K562 (cell line): ENCODE results near the gene BEST4. TPM values are rescaled to one million over a fixed set of nuclear protein-coding genes. Genes with fewer than 3 reads are reported as not detected.
A peak's percentile ranks its signal among the peaks of the same experiment; 100 is the strongest.

Experiments
- CBX1 ChIP-seq: sonication (generic); IDR thresholded peaks from 2 replicates; pipeline ENCODE4 v1.6.1; 2016; ENCODE audit warnings: antibody characterized with exemption, low read depth, mild to moderate bottlenecking
- ETV5 ChIP-seq: sonication (generic); formaldehyde crosslinking; IDR thresholded peaks from 2 replicates; pipeline ENCODE4 v1.4.0; 2020; ENCODE audit warnings: low read depth, mild to moderate bottlenecking, missing genetic modification reagents
- RAD21 ChIP-seq, 2 experiments: fragments of 250-450 bp in 1 of 2; fragments of 450-650 bp in 1 of 2; sonication (Bioruptor Pico) in 1 of 2; formaldehyde crosslinking in 1 of 2; IDR thresholded peaks in 1 of 2; conservative IDR thresholded peaks in 1 of 2; 2 replicates each; pipeline versions ENCODE4 v1.4.0 to v1.8.0; 2020 to 2022; ENCODE audit warnings: mild to moderate bottlenecking in 2 of 2, moderate library complexity in 1 of 2
- SIX5 ChIP-seq, 2 experiments: IDR thresholded peaks; 2 replicates each; pipeline ENCODE4 v1.6.1; 2011; ENCODE audit warnings: low read length in 2 of 2, borderline replicate concordance in 1 of 2, low read depth in 1 of 2, mild to moderate bottlenecking in 1 of 2, moderate library complexity in 1 of 2; ENCODE audit not compliant: insufficient read depth in 1 of 2
- TRIM28 ChIP-seq: fragments of 450-650 bp; IDR thresholded peaks from 2 replicates; pipeline ENCODE4 v1.6.1; 2017
- polyA plus RNA-seq, 8 experiments: library from polyadenylated mRNA; depleted of rRNA in 4 of 8; stranded (reverse) in 5 of 8; unstranded in 3 of 8; fragments of >200 nt; fragmentation: Nextera tagmentation in 2 of 8; fragmentation: Illumina TruSeq in 1 of 8; extraction: Ambion mirVana in 2 of 8; extraction: Trizol in 1 of 8; gene quantifications; 2 replicates each; pipeline versions ENCODE4 v1.2.1 to v1.2.3, GENCODE V29; 2011 to 2014; ENCODE audit warnings: inconsistent platforms in 1 of 8, missing spikeins in 1 of 8
- total RNA-seq, 7 experiments: library from RNA; depleted of rRNA in 6 of 7; stranded (reverse); fragments of >200 nt in 6 of 7; fragmentation: Illumina TruSeq in 2 of 7; extraction: Trizol in 2 of 7; gene quantifications; 2 replicates each; pipeline versions ENCODE4 v1.2.1 to v1.2.3, GENCODE V29; 2011 to 2021; ENCODE audit warnings: low replicate concordance in 1 of 7
- TF ChIP-seq, protein P1 (sequence below): IDR thresholded peaks from 2 replicates; pipeline ENCODE4 v1.6.1; 2011; ENCODE audit warnings: borderline replicate concordance, low read depth, mild to moderate bottlenecking, moderate library complexity, low read length; ENCODE audit not compliant: insufficient read depth, poor library complexity, severe bottlenecking
- TF ChIP-seq, protein P2 (sequence below), 2 experiments: fragments of 450-650 bp in 1 of 2; sonication (generic) in 1 of 2; formaldehyde crosslinking in 1 of 2; IDR thresholded peaks in 1 of 2; conservative IDR thresholded peaks in 1 of 2; 2 replicates each; pipeline versions ENCODE4 v1.6.1 to v1.8.1; 2016 to 2023; ENCODE audit warnings: mild to moderate bottlenecking in 2 of 2, moderate library complexity in 2 of 2, inconsistent platforms in 1 of 2, missing genetic modification reagents in 1 of 2
- TF ChIP-seq, protein P3 (sequence below): fragments of 200-600 bp; sonication (generic); IDR thresholded peaks from one replicate; pipeline ENCODE4 v1.6.1; 2012; ENCODE audit warnings: mild to moderate bottlenecking, low read depth, low read length, inconsistent platforms
- TF ChIP-seq, protein P4 (sequence below): sonication (generic); formaldehyde crosslinking; IDR thresholded peaks from 2 replicates; pipeline ENCODE4 v1.8.0; 2022; ENCODE audit warnings: mild to moderate bottlenecking, missing genetic modification reagents

BEST4 gene
- total and polyA plus RNA-seq, 9 of the 15 experiments (the other 6 are each of a cell fraction or from before 2014, with no cell fraction given): 0.07 to 0.11 TPM; not detected in 7

DNA sequence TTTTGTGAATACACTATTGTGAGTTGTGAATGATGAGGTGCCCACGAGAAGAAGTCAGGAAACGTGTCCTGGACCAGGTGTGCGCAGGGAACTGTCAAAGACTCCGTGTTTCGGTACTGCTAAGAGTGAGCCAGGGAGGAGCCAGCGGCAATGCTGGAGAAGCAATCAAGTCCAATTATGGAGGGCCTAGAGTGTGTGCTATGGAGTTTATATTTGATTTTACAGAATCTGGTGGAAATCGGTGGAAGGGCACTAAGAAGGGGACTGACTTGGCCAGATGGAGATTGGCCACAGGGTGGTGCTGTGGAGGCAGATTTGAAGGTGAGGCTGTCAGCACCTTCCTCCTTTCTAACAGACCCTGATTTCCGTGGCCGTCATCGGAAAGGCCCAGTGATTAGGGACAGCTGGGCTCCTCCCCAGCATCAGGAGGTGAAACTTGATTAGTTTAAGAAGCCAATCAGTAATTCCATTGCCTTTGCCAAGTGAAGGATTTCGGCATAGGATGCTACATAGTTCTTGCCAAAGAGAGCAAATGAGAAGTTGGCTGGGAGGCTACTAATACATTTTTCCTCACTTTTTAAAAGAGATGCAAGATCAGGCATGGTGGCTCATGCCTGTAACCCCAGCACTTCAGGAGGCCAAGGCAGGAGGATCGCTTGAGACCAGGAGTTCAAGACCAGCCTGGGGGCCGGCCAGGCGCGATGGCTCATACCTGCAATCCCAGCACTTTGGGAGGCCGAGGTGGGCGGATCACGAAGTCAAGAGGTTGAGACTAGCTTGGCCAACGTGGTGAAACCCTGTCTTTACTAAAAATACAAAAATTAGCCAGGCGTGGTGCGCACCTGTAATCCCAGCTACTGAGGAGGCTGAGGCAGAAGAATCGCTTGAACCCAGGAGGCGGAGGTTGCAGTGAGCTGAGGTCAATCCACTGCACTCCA, 48.0 kb upstream of the BEST4 start (continued):
- TF ChIP-seq, protein P1, sequence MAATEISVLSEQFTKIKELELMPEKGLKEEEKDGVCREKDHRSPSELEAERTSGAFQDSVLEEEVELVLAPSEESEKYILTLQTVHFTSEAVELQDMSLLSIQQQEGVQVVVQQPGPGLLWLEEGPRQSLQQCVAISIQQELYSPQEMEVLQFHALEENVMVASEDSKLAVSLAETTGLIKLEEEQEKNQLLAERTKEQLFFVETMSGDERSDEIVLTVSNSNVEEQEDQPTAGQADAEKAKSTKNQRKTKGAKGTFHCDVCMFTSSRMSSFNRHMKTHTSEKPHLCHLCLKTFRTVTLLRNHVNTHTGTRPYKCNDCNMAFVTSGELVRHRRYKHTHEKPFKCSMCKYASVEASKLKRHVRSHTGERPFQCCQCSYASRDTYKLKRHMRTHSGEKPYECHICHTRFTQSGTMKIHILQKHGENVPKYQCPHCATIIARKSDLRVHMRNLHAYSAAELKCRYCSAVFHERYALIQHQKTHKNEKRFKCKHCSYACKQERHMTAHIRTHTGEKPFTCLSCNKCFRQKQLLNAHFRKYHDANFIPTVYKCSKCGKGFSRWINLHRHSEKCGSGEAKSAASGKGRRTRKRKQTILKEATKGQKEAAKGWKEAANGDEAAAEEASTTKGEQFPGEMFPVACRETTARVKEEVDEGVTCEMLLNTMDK: no peak
- TF ChIP-seq SIX5 (IDR thresholded peaks at IDR 0.05; ENCODE audit: borderline replicate concordance in 1 of 2, insufficient read depth in 1 of 2, low read depth in 1 of 2, low read length in 2 of 2): no peak
- TF ChIP-seq, protein P2, sequence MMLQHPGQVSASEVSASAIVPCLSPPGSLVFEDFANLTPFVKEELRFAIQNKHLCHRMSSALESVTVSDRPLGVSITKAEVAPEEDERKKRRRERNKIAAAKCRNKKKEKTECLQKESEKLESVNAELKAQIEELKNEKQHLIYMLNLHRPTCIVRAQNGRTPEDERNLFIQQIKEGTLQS (IDR thresholded peaks at IDR 0.05): no peak
- TF ChIP-seq, protein P2 (CRISPR knock-in tag; conservative IDR thresholded peaks at IDR 0.05): no peak
- peak; percentile 82 to 93 for TF ChIP-seq RAD21 (CRISPR knock-in tag; conservative IDR thresholded peaks at IDR 0.05 in 1 of 2, IDR thresholded peaks at IDR 0.05 in 1 of 2)
- TF ChIP-seq, protein P3, sequence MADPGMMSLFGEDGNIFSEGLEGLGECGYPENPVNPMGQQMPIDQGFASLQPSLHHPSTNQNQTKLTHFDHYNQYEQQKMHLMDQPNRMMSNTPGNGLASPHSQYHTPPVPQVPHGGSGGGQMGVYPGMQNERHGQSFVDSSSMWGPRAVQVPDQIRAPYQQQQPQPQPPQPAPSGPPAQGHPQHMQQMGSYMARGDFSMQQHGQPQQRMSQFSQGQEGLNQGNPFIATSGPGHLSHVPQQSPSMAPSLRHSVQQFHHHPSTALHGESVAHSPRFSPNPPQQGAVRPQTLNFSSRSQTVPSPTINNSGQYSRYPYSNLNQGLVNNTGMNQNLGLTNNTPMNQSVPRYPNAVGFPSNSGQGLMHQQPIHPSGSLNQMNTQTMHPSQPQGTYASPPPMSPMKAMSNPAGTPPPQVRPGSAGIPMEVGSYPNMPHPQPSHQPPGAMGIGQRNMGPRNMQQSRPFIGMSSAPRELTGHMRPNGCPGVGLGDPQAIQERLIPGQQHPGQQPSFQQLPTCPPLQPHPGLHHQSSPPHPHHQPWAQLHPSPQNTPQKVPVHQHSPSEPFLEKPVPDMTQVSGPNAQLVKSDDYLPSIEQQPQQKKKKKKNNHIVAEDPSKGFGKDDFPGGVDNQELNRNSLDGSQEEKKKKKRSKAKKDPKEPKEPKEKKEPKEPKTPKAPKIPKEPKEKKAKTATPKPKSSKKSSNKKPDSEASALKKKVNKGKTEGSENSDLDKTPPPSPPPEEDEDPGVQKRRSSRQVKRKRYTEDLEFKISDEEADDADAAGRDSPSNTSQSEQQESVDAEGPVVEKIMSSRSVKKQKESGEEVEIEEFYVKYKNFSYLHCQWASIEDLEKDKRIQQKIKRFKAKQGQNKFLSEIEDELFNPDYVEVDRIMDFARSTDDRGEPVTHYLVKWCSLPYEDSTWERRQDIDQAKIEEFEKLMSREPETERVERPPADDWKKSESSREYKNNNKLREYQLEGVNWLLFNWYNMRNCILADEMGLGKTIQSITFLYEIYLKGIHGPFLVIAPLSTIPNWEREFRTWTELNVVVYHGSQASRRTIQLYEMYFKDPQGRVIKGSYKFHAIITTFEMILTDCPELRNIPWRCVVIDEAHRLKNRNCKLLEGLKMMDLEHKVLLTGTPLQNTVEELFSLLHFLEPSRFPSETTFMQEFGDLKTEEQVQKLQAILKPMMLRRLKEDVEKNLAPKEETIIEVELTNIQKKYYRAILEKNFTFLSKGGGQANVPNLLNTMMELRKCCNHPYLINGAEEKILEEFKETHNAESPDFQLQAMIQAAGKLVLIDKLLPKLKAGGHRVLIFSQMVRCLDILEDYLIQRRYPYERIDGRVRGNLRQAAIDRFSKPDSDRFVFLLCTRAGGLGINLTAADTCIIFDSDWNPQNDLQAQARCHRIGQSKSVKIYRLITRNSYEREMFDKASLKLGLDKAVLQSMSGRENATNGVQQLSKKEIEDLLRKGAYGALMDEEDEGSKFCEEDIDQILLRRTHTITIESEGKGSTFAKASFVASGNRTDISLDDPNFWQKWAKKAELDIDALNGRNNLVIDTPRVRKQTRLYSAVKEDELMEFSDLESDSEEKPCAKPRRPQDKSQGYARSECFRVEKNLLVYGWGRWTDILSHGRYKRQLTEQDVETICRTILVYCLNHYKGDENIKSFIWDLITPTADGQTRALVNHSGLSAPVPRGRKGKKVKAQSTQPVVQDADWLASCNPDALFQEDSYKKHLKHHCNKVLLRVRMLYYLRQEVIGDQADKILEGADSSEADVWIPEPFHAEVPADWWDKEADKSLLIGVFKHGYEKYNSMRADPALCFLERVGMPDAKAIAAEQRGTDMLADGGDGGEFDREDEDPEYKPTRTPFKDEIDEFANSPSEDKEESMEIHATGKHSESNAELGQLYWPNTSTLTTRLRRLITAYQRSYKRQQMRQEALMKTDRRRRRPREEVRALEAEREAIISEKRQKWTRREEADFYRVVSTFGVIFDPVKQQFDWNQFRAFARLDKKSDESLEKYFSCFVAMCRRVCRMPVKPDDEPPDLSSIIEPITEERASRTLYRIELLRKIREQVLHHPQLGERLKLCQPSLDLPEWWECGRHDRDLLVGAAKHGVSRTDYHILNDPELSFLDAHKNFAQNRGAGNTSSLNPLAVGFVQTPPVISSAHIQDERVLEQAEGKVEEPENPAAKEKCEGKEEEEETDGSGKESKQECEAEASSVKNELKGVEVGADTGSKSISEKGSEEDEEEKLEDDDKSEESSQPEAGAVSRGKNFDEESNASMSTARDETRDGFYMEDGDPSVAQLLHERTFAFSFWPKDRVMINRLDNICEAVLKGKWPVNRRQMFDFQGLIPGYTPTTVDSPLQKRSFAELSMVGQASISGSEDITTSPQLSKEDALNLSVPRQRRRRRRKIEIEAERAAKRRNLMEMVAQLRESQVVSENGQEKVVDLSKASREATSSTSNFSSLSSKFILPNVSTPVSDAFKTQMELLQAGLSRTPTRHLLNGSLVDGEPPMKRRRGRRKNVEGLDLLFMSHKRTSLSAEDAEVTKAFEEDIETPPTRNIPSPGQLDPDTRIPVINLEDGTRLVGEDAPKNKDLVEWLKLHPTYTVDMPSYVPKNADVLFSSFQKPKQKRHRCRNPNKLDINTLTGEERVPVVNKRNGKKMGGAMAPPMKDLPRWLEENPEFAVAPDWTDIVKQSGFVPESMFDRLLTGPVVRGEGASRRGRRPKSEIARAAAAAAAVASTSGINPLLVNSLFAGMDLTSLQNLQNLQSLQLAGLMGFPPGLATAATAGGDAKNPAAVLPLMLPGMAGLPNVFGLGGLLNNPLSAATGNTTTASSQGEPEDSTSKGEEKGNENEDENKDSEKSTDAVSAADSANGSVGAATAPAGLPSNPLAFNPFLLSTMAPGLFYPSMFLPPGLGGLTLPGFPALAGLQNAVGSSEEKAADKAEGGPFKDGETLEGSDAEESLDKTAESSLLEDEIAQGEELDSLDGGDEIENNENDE: no peak
- peak; percentile 42 for TF ChIP-seq ETV5 (CRISPR knock-in tag)
- no peak for TF ChIP-seq CBX1
- TF ChIP-seq TRIM28: no peak
- TF ChIP-seq, protein P4, sequence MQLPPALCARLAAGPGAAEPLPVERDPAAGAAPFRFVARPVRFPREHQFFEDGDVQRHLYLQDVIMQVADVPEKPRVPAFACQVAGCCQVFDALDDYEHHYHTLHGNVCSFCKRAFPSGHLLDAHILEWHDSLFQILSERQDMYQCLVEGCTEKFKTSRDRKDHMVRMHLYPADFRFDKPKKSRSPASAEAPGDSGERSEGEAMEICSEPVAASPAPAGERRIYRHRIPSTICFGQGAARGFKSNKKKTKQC (CRISPR knock-in tag): peak; percentile 47; the same call in 1 of the 2 replicates
